Measurements from ENCODE around the gene CCDC137.

GRCh38 chr17:81714412-81715106 lies 48.0 kb downstream of the CCDC137 start:
- TF ChIP-seq, protein P1, sequence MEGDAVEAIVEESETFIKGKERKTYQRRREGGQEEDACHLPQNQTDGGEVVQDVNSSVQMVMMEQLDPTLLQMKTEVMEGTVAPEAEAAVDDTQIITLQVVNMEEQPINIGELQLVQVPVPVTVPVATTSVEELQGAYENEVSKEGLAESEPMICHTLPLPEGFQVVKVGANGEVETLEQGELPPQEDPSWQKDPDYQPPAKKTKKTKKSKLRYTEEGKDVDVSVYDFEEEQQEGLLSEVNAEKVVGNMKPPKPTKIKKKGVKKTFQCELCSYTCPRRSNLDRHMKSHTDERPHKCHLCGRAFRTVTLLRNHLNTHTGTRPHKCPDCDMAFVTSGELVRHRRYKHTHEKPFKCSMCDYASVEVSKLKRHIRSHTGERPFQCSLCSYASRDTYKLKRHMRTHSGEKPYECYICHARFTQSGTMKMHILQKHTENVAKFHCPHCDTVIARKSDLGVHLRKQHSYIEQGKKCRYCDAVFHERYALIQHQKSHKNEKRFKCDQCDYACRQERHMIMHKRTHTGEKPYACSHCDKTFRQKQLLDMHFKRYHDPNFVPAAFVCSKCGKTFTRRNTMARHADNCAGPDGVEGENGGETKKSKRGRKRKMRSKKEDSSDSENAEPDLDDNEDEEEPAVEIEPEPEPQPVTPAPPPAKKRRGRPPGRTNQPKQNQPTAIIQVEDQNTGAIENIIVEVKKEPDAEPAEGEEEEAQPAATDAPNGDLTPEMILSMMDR (IDR thresholded peaks at IDR 0.05), result no peak
- TF ChIP-seq NRF1 (IDR thresholded peaks at IDR 0.05; ENCODE audit: low read depth, low read length), result no peak
- no peak for TF ChIP-seq RAD21 (IDR thresholded peaks at IDR 0.05; ENCODE audit: low read length)
- no peak for TF ChIP-seq JUND (IDR thresholded peaks at IDR 0.05)
- no peak for TF ChIP-seq SIN3A (IDR thresholded peaks at IDR 0.05; ENCODE audit: borderline replicate concordance, low read depth, low read length)
- no peak for TF ChIP-seq RCOR1 (IDR thresholded peaks at IDR 0.05; ENCODE audit: low read length)
- no peak for TF ChIP-seq FOXJ3 (CRISPR knock-in tag; IDR thresholded peaks at IDR 0.05)
- no peak for TF ChIP-seq EP300 (IDR thresholded peaks at IDR 0.05; ENCODE audit: borderline replicate concordance in 1 of 2, low read depth in 1 of 2, low read length in 1 of 2)
- TF ChIP-seq, protein P2, sequence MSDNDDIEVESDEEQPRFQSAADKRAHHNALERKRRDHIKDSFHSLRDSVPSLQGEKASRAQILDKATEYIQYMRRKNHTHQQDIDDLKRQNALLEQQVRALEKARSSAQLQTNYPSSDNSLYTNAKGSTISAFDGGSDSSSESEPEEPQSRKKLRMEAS (IDR thresholded peaks at IDR 0.05; ENCODE audit: low read depth), result no peak
